NB4 (cell line): ENCODE results near the gene HAGHL.

Source experiments
- TF ChIP-seq, protein P1 (sequence below): IDR thresholded peaks from 2 replicates; pipeline ENCODE4 v1.6.1; 2011; ENCODE audit warnings: low read depth, low read length
- TF ChIP-seq, protein P2 (sequence below): IDR thresholded peaks from one replicate; pipeline ENCODE4 v1.5.1; 2012; ENCODE audit warnings: low read depth, low read length

DNA sequence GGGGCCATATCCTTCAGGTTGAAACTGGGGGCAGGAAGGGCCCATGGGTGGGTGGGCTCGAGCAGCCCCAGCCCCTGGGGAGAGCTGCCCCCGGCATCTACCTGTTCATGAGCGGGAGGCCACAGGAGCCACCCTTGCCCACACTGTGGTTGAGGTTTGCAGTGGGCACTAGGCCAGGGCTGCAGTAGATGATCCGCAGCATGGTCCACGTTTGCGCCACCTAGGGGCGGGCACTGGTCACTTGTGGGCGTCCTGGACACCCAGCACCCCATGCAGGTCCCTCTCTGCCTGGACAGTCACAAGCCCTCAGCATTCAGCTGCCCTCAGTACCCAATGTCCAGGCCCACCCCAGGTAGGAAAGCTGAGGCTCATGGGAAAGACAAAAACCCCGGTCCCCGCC is 40.9 kb upstream of the HAGHL start:
- TF ChIP-seq, protein P1, sequence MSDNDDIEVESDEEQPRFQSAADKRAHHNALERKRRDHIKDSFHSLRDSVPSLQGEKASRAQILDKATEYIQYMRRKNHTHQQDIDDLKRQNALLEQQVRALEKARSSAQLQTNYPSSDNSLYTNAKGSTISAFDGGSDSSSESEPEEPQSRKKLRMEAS, result peak; percentile 12; the same call in 1 of the 2 replicates
- TF ChIP-seq, protein P2, sequence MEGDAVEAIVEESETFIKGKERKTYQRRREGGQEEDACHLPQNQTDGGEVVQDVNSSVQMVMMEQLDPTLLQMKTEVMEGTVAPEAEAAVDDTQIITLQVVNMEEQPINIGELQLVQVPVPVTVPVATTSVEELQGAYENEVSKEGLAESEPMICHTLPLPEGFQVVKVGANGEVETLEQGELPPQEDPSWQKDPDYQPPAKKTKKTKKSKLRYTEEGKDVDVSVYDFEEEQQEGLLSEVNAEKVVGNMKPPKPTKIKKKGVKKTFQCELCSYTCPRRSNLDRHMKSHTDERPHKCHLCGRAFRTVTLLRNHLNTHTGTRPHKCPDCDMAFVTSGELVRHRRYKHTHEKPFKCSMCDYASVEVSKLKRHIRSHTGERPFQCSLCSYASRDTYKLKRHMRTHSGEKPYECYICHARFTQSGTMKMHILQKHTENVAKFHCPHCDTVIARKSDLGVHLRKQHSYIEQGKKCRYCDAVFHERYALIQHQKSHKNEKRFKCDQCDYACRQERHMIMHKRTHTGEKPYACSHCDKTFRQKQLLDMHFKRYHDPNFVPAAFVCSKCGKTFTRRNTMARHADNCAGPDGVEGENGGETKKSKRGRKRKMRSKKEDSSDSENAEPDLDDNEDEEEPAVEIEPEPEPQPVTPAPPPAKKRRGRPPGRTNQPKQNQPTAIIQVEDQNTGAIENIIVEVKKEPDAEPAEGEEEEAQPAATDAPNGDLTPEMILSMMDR, result peak; percentile 50
